Measurements from ENCODE around the gene STS.

Gene STS, protein sequence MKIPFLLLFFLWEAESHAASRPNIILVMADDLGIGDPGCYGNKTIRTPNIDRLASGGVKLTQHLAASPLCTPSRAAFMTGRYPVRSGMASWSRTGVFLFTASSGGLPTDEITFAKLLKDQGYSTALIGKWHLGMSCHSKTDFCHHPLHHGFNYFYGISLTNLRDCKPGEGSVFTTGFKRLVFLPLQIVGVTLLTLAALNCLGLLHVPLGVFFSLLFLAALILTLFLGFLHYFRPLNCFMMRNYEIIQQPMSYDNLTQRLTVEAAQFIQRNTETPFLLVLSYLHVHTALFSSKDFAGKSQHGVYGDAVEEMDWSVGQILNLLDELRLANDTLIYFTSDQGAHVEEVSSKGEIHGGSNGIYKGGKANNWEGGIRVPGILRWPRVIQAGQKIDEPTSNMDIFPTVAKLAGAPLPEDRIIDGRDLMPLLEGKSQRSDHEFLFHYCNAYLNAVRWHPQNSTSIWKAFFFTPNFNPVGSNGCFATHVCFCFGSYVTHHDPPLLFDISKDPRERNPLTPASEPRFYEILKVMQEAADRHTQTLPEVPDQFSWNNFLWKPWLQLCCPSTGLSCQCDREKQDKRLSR

DNA sequence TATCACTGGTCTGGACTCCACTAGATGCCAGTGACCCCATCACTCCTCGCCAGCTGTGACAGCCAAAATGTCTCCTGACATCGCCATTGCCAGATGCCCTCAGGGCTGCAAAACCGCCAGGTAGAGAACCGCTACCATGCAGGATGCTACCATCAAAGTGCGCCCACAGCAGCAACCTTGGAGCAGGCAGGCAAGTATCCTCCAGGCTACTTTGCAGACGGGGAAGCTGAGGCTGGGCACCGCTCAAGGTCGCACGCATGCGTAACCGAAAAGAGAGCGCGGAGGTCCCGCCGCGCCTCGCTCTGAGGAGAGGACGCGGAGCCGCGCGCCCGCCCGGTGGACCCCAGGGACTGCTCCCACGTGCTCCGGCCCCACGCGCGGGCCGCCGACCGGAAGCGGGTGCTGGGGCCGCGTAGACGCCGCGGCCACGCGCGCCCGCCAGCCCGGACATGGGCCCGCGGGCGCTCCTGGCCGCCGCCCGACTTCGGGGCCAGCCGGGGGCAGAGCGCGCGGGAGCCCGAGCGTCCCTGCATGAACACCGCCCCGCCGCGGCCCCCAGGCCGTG lies at the start of gene STS:
Gene STS, plus strand, starts transcription at position 300 of the 565 bp plus-strand sequence. CDS start 105,488 bp downstream, outside the sequence.
- peak in 3 of 4 experiments; percentile 8 to 33 (median 14) for DNase-seq (ENCODE audit: low read depth in 4 of 4, low spot score in 1 of 4)

GRCh38 chrX:7100022-7100421 lies 47.5 kb upstream of the STS start:
- no peak for DNase-seq (ENCODE audit: low read depth in 4 of 4, low spot score in 1 of 4)

GRCh38 chrX:7102119-7102518 lies 45.4 kb upstream of the STS start:
- DNase-seq (ENCODE audit: low read depth in 4 of 4, low spot score in 1 of 4), result no peak

GRCh38 chrX:7106649-7107048 lies 40.9 kb upstream of the STS start:
- DNase-seq (ENCODE audit: low read depth in 4 of 4, low spot score in 1 of 4), result no peak

DNA sequence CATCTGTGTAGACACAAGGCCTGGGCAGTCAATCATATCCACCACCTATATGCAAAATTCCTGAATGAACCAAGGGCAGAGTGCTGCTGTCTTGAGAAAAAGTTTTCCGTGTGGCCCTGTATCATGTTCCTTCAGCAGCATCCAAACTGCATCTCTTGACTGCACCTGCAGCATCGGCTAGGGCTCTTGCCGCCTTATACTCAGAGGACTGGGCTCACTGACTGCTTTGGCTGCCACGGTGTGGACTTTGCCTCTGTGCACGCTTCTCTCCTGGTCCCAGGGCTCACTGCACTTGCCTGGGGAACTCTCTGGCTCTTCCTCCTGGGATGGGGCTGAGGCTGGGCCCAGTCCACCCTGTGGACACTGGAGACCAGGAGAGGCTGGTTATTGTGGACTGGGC lies 39.5 kb upstream of the STS start:
- no peak for DNase-seq (ENCODE audit: low read depth in 4 of 4, low spot score in 1 of 4)

DNA sequence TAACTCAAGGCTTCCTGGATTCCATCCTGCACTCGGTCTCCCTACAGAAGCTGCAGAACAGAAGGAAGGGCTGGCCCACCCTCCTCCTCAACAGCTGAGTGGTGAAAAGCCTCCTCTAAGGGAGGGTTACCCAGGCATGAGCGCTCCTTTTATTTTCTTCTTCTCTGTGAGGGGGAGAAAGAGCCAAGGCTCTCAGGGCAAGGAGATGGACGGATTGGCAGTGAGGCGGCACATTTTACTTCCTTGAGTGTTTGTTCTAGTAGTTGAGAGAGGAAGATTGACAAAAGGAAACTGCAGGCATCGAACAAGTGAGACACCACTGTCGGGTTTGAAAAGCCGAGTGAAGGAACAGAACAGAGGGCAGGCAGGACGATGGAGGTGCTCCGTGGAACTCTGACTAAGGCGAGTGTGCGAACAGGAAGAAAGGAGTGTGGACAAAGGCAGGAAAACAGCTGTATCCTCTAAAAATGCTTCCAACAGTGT lies 38.4 kb upstream of the STS start:
- no peak for DNase-seq (ENCODE audit: low read depth in 4 of 4, low spot score in 1 of 4)

GRCh38 chrX:7109838-7110793 lies 37.4 kb upstream of the STS start:
- DNase-seq (ENCODE audit: low read depth in 4 of 4, low spot score in 1 of 4), result no peak

- no peak for DNase-seq (ENCODE audit: low read depth in 4 of 4, low spot score in 1 of 4)
Observed at GRCh38 chrX:7110821-7111276, 36.7 kb upstream of the STS start.

- no peak for DNase-seq (ENCODE audit: low read depth in 4 of 4, low spot score in 1 of 4)
Observed at GRCh38 chrX:7111518-7111917, 36.0 kb upstream of the STS start.

GRCh38 chrX:7112071-7112470 lies 35.4 kb upstream of the STS start:
- no peak for DNase-seq (ENCODE audit: low read depth in 4 of 4, low spot score in 1 of 4)

DNA sequence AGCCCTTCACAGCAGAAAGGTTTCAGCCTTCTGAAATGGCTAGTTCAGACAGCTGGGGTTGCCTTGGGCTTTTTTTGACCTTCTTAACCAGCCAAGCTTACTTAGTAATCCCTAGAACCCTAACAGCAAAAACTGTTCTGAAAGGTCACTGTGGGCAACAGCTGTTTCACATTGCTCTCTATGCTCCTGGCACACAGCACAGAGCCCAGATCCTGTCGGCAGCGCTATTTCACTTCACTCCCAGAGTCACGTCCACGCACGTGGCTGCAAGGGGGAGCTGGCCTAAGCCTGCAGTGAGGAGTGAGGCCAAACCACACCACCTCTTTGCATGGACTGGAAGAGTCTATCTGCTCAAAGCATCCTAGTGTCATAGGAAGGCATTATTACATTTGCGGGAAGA lies 32.0 kb upstream of the STS start:
- no peak for DNase-seq (ENCODE audit: low read depth in 4 of 4, low spot score in 1 of 4)

DNA sequence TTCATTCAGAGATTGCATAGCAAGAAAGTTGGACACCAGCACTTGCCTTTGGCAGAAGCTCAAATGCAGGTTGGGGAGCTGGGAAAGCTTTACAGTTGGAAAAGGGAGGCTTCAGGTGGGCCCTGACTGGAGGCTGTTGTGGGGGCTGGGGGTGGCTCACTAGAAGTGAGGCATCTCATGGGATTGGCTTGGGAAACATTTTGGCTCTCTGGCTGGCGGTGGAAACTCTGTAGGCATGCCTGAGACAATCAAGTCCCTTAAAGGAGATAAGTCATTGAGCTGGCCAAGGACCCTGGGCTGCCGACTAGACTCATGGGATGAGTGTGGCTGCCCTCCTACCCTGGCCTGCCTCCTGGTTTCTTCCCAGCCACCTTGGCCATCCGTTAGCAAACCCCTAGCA lies 31.4 kb upstream of the STS start:
- DNase-seq (ENCODE audit: low read depth in 4 of 4, low spot score in 1 of 4), result no peak

DNA sequence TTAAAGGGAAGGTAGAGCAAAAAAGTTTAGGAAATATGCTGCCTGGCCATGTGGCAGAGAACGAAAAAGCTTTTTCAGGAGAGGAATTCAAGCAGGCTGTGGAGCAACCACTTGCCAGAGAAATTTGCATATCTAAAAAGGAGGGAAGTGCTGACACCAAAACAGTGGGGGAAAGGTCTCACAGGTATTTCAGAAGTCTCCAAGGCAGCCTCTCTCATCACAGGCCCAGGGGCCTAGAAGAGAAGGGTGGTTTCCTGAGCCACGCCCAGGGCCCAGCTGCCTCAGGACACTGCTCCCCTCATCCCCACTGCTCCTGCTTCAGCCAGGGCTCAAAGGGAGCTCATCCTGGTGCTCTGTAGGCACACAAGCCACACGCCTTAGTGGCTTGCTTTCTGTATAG lies 29.9 kb upstream of the STS start:
- DNase-seq (ENCODE audit: low read depth in 4 of 4, low spot score in 1 of 4), result no peak

- DNase-seq (ENCODE audit: low read depth in 4 of 4, low spot score in 1 of 4), result no peak
Observed at GRCh38 chrX:7119950-7120877, 27.3 kb upstream of the STS start.

- no peak for DNase-seq (ENCODE audit: low read depth in 4 of 4, low spot score in 1 of 4)
Observed at GRCh38 chrX:7120878-7121219, 26.7 kb upstream of the STS start.

DNA sequence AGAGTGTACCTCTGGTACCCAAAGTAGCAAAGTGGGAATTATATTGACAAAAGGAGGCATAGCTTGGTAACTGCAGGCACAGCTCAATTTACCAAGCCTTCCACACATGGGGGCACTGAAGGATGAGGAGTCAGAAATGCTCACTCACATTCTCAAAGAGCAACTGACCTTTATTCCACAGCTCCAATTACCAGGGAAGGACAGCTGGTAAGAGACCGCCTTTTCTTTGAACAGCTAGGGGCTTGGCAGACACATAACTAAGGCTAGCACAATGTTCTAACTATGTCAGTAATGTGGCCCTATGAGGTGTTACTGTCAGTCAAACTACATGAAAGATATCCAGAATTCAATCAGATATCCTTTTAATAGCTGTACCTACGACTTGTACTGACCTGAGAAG lies 20.5 kb upstream of the STS start:
- DNase-seq (ENCODE audit: low read depth in 4 of 4, low spot score in 1 of 4), result no peak

- no peak for DNase-seq (ENCODE audit: low read depth in 4 of 4, low spot score in 1 of 4)
Observed at GRCh38 chrX:7131621-7132020, 15.9 kb upstream of the STS start.

- peak in 1 of 4 experiments; percentile 11 for DNase-seq (ENCODE audit: low read depth in 4 of 4, low spot score in 1 of 4)
Observed at GRCh38 chrX:7132335-7133049, 15.0 kb upstream of the STS start.

DNA sequence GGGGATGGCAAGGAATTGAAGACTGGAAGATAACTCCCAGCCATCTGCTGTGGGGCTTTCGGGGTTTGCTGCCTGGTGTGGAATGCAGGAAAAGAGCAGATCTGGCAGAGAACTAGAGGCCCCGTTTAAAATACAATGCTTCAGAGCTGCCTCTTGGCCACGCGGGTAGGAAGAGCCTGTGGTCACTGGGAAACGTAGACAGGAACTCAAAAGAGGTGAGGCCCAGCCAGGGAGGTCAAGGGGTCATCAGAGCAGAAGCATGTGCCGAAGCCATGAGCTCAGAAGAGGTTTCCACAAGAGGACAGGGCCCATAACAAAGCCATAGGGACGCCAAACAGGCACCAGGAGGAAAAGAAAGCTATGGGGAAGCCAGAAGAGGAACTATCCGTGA lies 14.5 kb upstream of the STS start:
- DNase-seq (ENCODE audit: low read depth in 4 of 4, low spot score in 1 of 4), result no peak

- no peak for DNase-seq (ENCODE audit: low read depth in 4 of 4, low spot score in 1 of 4)
Observed at GRCh38 chrX:7134981-7135380, 12.5 kb upstream of the STS start.

Data from stimulated activated CD4-positive, alpha-beta T cell treated with anti-CD3 and anti-CD28 coated beads, Interleukin-1b, Interleukin-23, amount 100 ng/mL, for 24 hours (primary cell).